Activated CD4-positive, alpha-beta T cell treated with anti-CD3 and anti-CD28 coated beads, Interleukin-2, amount 10 ng/mL, durations not matched to agents 24 days and 14 days (primary cell): ENCODE results near the gene KRTAP9-9. TPM values are rescaled to one million over a fixed set of nuclear protein-coding genes. Genes with fewer than 3 reads are reported as not detected.
"Not testable (repeated sequence)": the region's sequence is repeated elsewhere in the genome, so short reads cannot be mapped to it uniquely, and the experiment has no call there.

ENCODE experiments used
- DNase-seq: peaks from one replicate; pipeline ENCODE4 v3.0.0; 2022
- H3K27ac Mint-ChIP-seq: one replicate; pipeline ENCODE4 v1.8.0; 2022; ENCODE audit warnings: mild to moderate bottlenecking, mixed read lengths
- H3K27me3 Mint-ChIP-seq: one replicate; pipeline ENCODE4 v1.8.0; 2022; ENCODE audit warnings: mixed read lengths
- H3K36me3 Mint-ChIP-seq: one replicate; pipeline ENCODE4 v1.8.0; 2022; ENCODE audit warnings: low read depth, mild to moderate bottlenecking, mixed read lengths
- H3K4me1 Mint-ChIP-seq: one replicate; pipeline ENCODE4 v1.8.0; 2021; ENCODE audit warnings: mixed read lengths
- H3K4me3 Mint-ChIP-seq: one replicate; pipeline ENCODE4 v1.8.0; 2022; ENCODE audit warnings: mild to moderate bottlenecking, moderate library complexity, mixed read lengths
- H3K9me3 Mint-ChIP-seq: one replicate; pipeline ENCODE4 v1.8.0; 2021; ENCODE audit warnings: mixed read lengths
- intact Hi-C: fragments of 100-400 bp; cut with micrococcal nuclease; formaldehyde crosslinking; loops from one replicate; pipeline ENCODE4 v1.15.1; 2023
- total RNA-seq: library from RNA; stranded (reverse); gene quantifications from 2 replicates; pipeline ENCODE4 v1.2.3, GENCODE V29; 2022

Gene KRTAP9-9
- not detected in 2 replicates for total RNA-seq

GRCh38 chr17:41255381-41256290 lies at the start of gene KRTAP9-9:
Gene KRTAP9-9, plus strand, starts transcription at chr17:41255384.
- peaks cover 35% of the 10 kb centered on the region for H3K27me3 Mint-ChIP-seq
- intact Hi-C loops, result loop anchor here (5.0 kb wide), 1 partner anchor 42 kb away; no protein-coding TSS in a partner anchor
- H3K4me1 Mint-ChIP-seq, H3K4me3 Mint-ChIP-seq, H3K36me3 Mint-ChIP-seq, H3K27ac Mint-ChIP-seq, H3K9me3 Mint-ChIP-seq: not testable (repeated sequence)
- peak; percentile 29 for DNase-seq

GRCh38 chr17:41211845-41212466 lies 43.2 kb upstream of the KRTAP9-9 start:
- Mint-ChIP-seq H3K27ac (no peak overlapping the region), H3K4me1 (no peaks in the 10 kb centered on the region), H3K36me3 (no peaks in the 10 kb centered on the region), H3K27me3 (peaks cover 22% of the 10 kb centered on the region), H3K4me3 (no peak overlapping the region), H3K9me3 (no peaks in the 10 kb centered on the region)
- no peak for DNase-seq
- intact Hi-C loops, result no loop called here

- H3K27me3 Mint-ChIP-seq, result peaks cover 20% of the 10 kb centered on the region
- H3K9me3 Mint-ChIP-seq, result no peaks in the 10 kb centered on the region
- H3K4me3 Mint-ChIP-seq, result no peak overlapping the region
- DNase-seq, result no peak
- H3K27ac Mint-ChIP-seq, result no peak overlapping the region
- no peaks in the 10 kb centered on the region for H3K36me3 Mint-ChIP-seq
- intact Hi-C loops, result no loop called here
- no peaks in the 10 kb centered on the region for H3K4me1 Mint-ChIP-seq
Measured at GRCh38 chr17:41212524-41213169, 42.5 kb upstream of the KRTAP9-9 start.

GRCh38 chr17:41215681-41216080 lies 39.5 kb upstream of the KRTAP9-9 start:
- H3K36me3 Mint-ChIP-seq, result no peaks in the 10 kb centered on the region
- intact Hi-C loops, result no loop called here
- H3K4me1 Mint-ChIP-seq, result no peaks in the 10 kb centered on the region
- H3K27me3 Mint-ChIP-seq, result peaks cover 3% of the 10 kb centered on the region
- no peak overlapping the region for H3K4me3 Mint-ChIP-seq
- H3K27ac Mint-ChIP-seq, result no peak overlapping the region
- H3K9me3 Mint-ChIP-seq, result no peaks in the 10 kb centered on the region
- DNase-seq, result no peak

- no peaks in the 10 kb centered on the region for H3K4me1 Mint-ChIP-seq
- H3K27ac Mint-ChIP-seq, result no peak overlapping the region
- H3K4me3 Mint-ChIP-seq, result no peak overlapping the region
- peaks cover 10% of the 10 kb centered on the region for H3K27me3 Mint-ChIP-seq
- no peaks in the 10 kb centered on the region for H3K9me3 Mint-ChIP-seq
- no peaks in the 10 kb centered on the region for H3K36me3 Mint-ChIP-seq
- intact Hi-C loops, result no loop called here
- no peak for DNase-seq
Measured at GRCh38 chr17:41223821-41224220, 31.4 kb upstream of the KRTAP9-9 start.

- intact Hi-C loops, result no loop called here
- peak; percentile 40 for DNase-seq
Measured at GRCh38 chr17:41226051-41226450, 29.1 kb upstream of the KRTAP9-9 start.

GRCh38 chr17:41226598-41227095 lies 28.5 kb upstream of the KRTAP9-9 start, which contains the start of gene KRTAP9-2:
Gene KRTAP9-2, plus strand, starts transcription at chr17:41226648. Its CDS starts 7 bp downstream, at chr17:41226655.
- H3K27me3 Mint-ChIP-seq, H3K4me3 Mint-ChIP-seq, DNase-seq, H3K36me3 Mint-ChIP-seq, H3K27ac Mint-ChIP-seq, H3K9me3 Mint-ChIP-seq, intact Hi-C loops, H3K4me1 Mint-ChIP-seq: not testable (repeated sequence)

More at GRCh38 chr17:41226051-41226450, 29.1 kb upstream of the KRTAP9-9 start:
- no peak overlapping the region for H3K4me3 Mint-ChIP-seq
- H3K27ac Mint-ChIP-seq, result no peak overlapping the region
- H3K4me1 Mint-ChIP-seq, result no peaks in the 10 kb centered on the region
- no peaks in the 10 kb centered on the region for H3K9me3 Mint-ChIP-seq
- peaks cover 7% of the 10 kb centered on the region for H3K27me3 Mint-ChIP-seq
- H3K36me3 Mint-ChIP-seq, result no peaks in the 10 kb centered on the region

GRCh38 chr17:41230094-41230493 lies 25.1 kb upstream of the KRTAP9-9 start:
- H3K9me3 Mint-ChIP-seq, result no peaks in the 10 kb centered on the region
- intact Hi-C loops, result no loop called here
- H3K27me3 Mint-ChIP-seq, result peaks cover 17% of the 10 kb centered on the region
- DNase-seq, result no peak
- no peaks in the 10 kb centered on the region for H3K36me3 Mint-ChIP-seq
- H3K27ac Mint-ChIP-seq, result no peak overlapping the region
- H3K4me1 Mint-ChIP-seq, result no peaks in the 10 kb centered on the region
- H3K4me3 Mint-ChIP-seq, result no peak overlapping the region

- H3K27me3 Mint-ChIP-seq, result peaks cover 22% of the 10 kb centered on the region
- no peak overlapping the region for H3K4me3 Mint-ChIP-seq
- H3K9me3 Mint-ChIP-seq, result no peaks in the 10 kb centered on the region
- H3K4me1 Mint-ChIP-seq, result no peaks in the 10 kb centered on the region
- DNase-seq, result no peak
- H3K27ac Mint-ChIP-seq, result no peak overlapping the region
- intact Hi-C loops, result no loop called here
- no peaks in the 10 kb centered on the region for H3K36me3 Mint-ChIP-seq
Measured at GRCh38 chr17:41231731-41232130, 23.5 kb upstream of the KRTAP9-9 start.

GRCh38 chr17:41232399-41233105 lies 22.6 kb upstream of the KRTAP9-9 start, which contains the start of gene KRTAP9-3:
Gene KRTAP9-3, plus strand, starts transcription at chr17:41232449. Its CDS starts 53 bp downstream, at chr17:41232502.
- H3K4me1 Mint-ChIP-seq, H3K36me3 Mint-ChIP-seq, H3K9me3 Mint-ChIP-seq, H3K27ac Mint-ChIP-seq, H3K4me3 Mint-ChIP-seq, DNase-seq, intact Hi-C loops: not testable (repeated sequence)
- peaks cover 23% of the 10 kb centered on the region for H3K27me3 Mint-ChIP-seq

GRCh38 chr17:41237116-41237515 lies 18.1 kb upstream of the KRTAP9-9 start:
- DNase-seq, H3K27ac Mint-ChIP-seq, H3K4me1 Mint-ChIP-seq, H3K4me3 Mint-ChIP-seq, H3K9me3 Mint-ChIP-seq, intact Hi-C loops, H3K36me3 Mint-ChIP-seq: not testable (repeated sequence)
- H3K27me3 Mint-ChIP-seq, result peaks cover 17% of the 10 kb centered on the region

GRCh38 chr17:41237949-41238437 lies 17.2 kb upstream of the KRTAP9-9 start, which contains the start of gene KRTAP9-8:
Gene KRTAP9-8, plus strand, starts transcription at chr17:41237999. Its CDS starts 53 bp downstream, at chr17:41238052.
- peaks cover 19% of the 10 kb centered on the region for H3K27me3 Mint-ChIP-seq
- H3K4me3 Mint-ChIP-seq, H3K27ac Mint-ChIP-seq, H3K9me3 Mint-ChIP-seq, intact Hi-C loops, DNase-seq, H3K36me3 Mint-ChIP-seq, H3K4me1 Mint-ChIP-seq: not testable (repeated sequence)
